H9 (cell line): Measurements from ENCODE around the gene ZNF212. TPM values are rescaled to one million over a fixed set of nuclear protein-coding genes. Genes with fewer than 3 reads are reported as not detected.

Experiments
- DNase-seq: peaks from one replicate; pipeline ENCODE4 v3.0.0-alpha.2; 2017
- H2AFZ ChIP-seq: one replicate; pipeline ENCODE4 v1.6.1; 2013; ENCODE audit warnings: mild to moderate bottlenecking, low read length, control low read depth, moderate library complexity
- H2AK5ac ChIP-seq: 2 replicates; pipeline ENCODE4 v1.6.1; 2013; ENCODE audit warnings: low read length, control low read depth, mixed read lengths; ENCODE audit not compliant: insufficient read length
- H2BK120ac ChIP-seq: one replicate; pipeline ENCODE4 v1.6.1; 2013; ENCODE audit warnings: low read depth, mild to moderate bottlenecking, low read length, control low read depth, inconsistent platforms; ENCODE audit not compliant: poor library complexity, severe bottlenecking
- H2BK12ac ChIP-seq: 2 replicates; pipeline ENCODE4 v1.6.1; 2013; ENCODE audit warnings: low read length, control low read depth, mixed read lengths, low read depth; ENCODE audit not compliant: insufficient read length
- H2BK15ac ChIP-seq: 2 replicates; pipeline ENCODE4 v1.6.1; 2013; ENCODE audit warnings: low read depth, low read length, control low read depth
- H2BK20ac ChIP-seq: one replicate; pipeline ENCODE4 v1.6.1; 2013; ENCODE audit warnings: low read depth, mild to moderate bottlenecking, low read length, control low read depth, inconsistent platforms; ENCODE audit not compliant: poor library complexity, severe bottlenecking
- H2BK5ac ChIP-seq: 2 replicates; pipeline ENCODE4 v1.6.1; 2013; ENCODE audit warnings: low read length, control low read depth, mixed read lengths; ENCODE audit not compliant: insufficient read length
- H3K14ac ChIP-seq: 2 replicates; pipeline ENCODE4 v1.6.1; 2013; ENCODE audit warnings: low read length, control low read depth; ENCODE audit not compliant: insufficient read depth
- H3K18ac ChIP-seq: 2 replicates; pipeline ENCODE4 v1.6.1; 2013; ENCODE audit warnings: low read depth, mild to moderate bottlenecking, mixed read lengths, low read length, control low read depth; ENCODE audit not compliant: insufficient read length
- H3K23ac ChIP-seq: 2 replicates; pipeline ENCODE4 v1.6.1; 2013; ENCODE audit warnings: low read length, control low read depth, mixed read lengths, low read depth; ENCODE audit not compliant: insufficient read length
- H3K23me2 ChIP-seq: 2 replicates; pipeline ENCODE4 v1.6.1; 2013; ENCODE audit warnings: low read depth, mild to moderate bottlenecking, mixed read lengths, low read length, control low read depth; ENCODE audit not compliant: insufficient read length, poor library complexity, severe bottlenecking
- H3K27ac ChIP-seq: 2 replicates; pipeline ENCODE4 v1.5.1; 2013; ENCODE audit warnings: low read length, control low read depth, mixed read lengths, low read depth; ENCODE audit not compliant: insufficient read length
- H3K27me3 ChIP-seq: 2 replicates; pipeline ENCODE4 v1.6.1; 2013; ENCODE audit warnings: low read length, control low read depth, inconsistent platforms; ENCODE audit not compliant: insufficient read depth
- H3K4ac ChIP-seq: 2 replicates; pipeline ENCODE4 v1.6.1; 2013; ENCODE audit warnings: low read depth, mild to moderate bottlenecking, control low read depth, inconsistent platforms, low read length, moderate library complexity
- H3K4me1 ChIP-seq: 2 replicates; pipeline ENCODE4 v1.6.1; 2013; ENCODE audit warnings: low read length, control low read depth, inconsistent platforms; ENCODE audit not compliant: insufficient read depth
- H3K4me2 ChIP-seq: 2 replicates; pipeline ENCODE4 v1.6.1; 2013; ENCODE audit warnings: low read length, control low read depth, mixed read lengths; ENCODE audit not compliant: insufficient read length, insufficient read depth
- H3K56ac ChIP-seq: 2 replicates; pipeline ENCODE4 v1.6.1; 2013; ENCODE audit warnings: low read depth, mild to moderate bottlenecking, mixed read lengths, low read length, control low read depth; ENCODE audit not compliant: insufficient read length
- H3K79me1 ChIP-seq: 2 replicates; pipeline ENCODE4 v1.6.1; 2013; ENCODE audit warnings: low read depth, mild to moderate bottlenecking, moderate library complexity, low read length, control low read depth, inconsistent platforms; ENCODE audit not compliant: insufficient read depth, poor library complexity, severe bottlenecking
- H3K79me2 ChIP-seq: 2 replicates; pipeline ENCODE4 v1.6.1; 2013; ENCODE audit warnings: low read length, control low read depth, inconsistent platforms; ENCODE audit not compliant: insufficient read depth
- H3K9ac ChIP-seq: 2 replicates; pipeline ENCODE4 v1.6.1; 2013; ENCODE audit warnings: low read length, control low read depth, mixed read lengths; ENCODE audit not compliant: insufficient read length; ENCODE audit errors: extremely low read depth
- H3K9me3 ChIP-seq: one replicate; pipeline ENCODE4 v1.6.1; 2013; ENCODE audit warnings: low read depth, low read length, inconsistent platforms; ENCODE audit not compliant: control insufficient read depth
- H3T11ph ChIP-seq: one replicate; pipeline ENCODE4 v1.6.1; 2013; ENCODE audit warnings: mild to moderate bottlenecking, low read length, control low read depth, inconsistent platforms
- H4K20me1 ChIP-seq: one replicate; pipeline ENCODE4 v1.6.1; 2013; ENCODE audit not compliant: control insufficient read depth, insufficient read length, insufficient read depth
- H4K5ac ChIP-seq: 2 replicates; pipeline ENCODE4 v1.6.1; 2013; ENCODE audit warnings: low read depth, mild to moderate bottlenecking, mixed read lengths, low read length, control low read depth; ENCODE audit not compliant: insufficient read length
- H4K8ac ChIP-seq: replicated peaks from 2 replicates; pipeline ENCODE4 v1.6.1; 2013; ENCODE audit warnings: low read length, control low read depth, mixed read lengths, low read depth; ENCODE audit not compliant: insufficient read length
- H4K91ac ChIP-seq: 2 replicates; pipeline ENCODE4 v1.6.1; 2013; ENCODE audit warnings: low read depth, mild to moderate bottlenecking, moderate library complexity, mixed read lengths, low read length, control low read depth; ENCODE audit not compliant: insufficient read length
- H3K27ac Mint-ChIP-seq, 3 experiments: 2 replicates in 2 of 3; 3 replicates in 1 of 3; pipeline ENCODE4 v1.8.0; 2020 to 2021; ENCODE audit warnings: mixed read lengths in 3 of 3, mild to moderate bottlenecking in 1 of 3, moderate library complexity in 1 of 3
- H3K27me3 Mint-ChIP-seq: 2 replicates; pipeline ENCODE4 v1.8.0; 2021; ENCODE audit warnings: low read depth, mild to moderate bottlenecking, moderate library complexity, mixed read lengths
- H3K36me3 Mint-ChIP-seq, 3 experiments: 2 replicates in 2 of 3; 3 replicates in 1 of 3; pipeline ENCODE4 v1.8.0; 2020 to 2021; ENCODE audit warnings: low read depth in 3 of 3, mixed read lengths in 3 of 3; ENCODE audit not compliant: insufficient read depth in 1 of 3
- H3K4me1 Mint-ChIP-seq, 2 experiments: 2 replicates each; pipeline ENCODE4 v1.8.0; 2020; ENCODE audit warnings: mixed read lengths in 2 of 2
- H3K4me3 Mint-ChIP-seq, 2 experiments: 2 replicates in 1 of 2; 3 replicates in 1 of 2; pipeline ENCODE4 v1.8.0; 2020 to 2021; ENCODE audit warnings: mild to moderate bottlenecking in 2 of 2, mixed read lengths in 2 of 2, moderate library complexity in 1 of 2
- H3K9me3 Mint-ChIP-seq, 2 experiments: 2 replicates in 1 of 2; 3 replicates in 1 of 2; pipeline ENCODE4 v1.8.0; 2020; ENCODE audit warnings: mild to moderate bottlenecking in 2 of 2, mixed read lengths in 2 of 2, moderate library complexity in 1 of 2
- CTCF ChIP-seq: fragments of 200-600 bp; sonication (generic); conservative IDR thresholded peaks from 3 replicates; pipeline ENCODE4 v1.8.0; 2021; ENCODE audit warnings: antibody characterized with exemption, mild to moderate bottlenecking
- WGBS: extraction: QIAGEN DNeasy Blood & Tissue Kit; methylation state at CpG from one replicate; pipeline ENCODE4 v1.1.7; 2013; ENCODE audit warnings: missing lambda C conversion rate, low lambda C conversion rate, mixed read lengths; ENCODE audit not compliant: insufficient read length; ENCODE audit errors: extremely low coverage; 5-methylcytosine and 5-hydroxymethylcytosine counted together
- total RNA-seq: library from RNA; stranded (reverse); gene quantifications from 2 replicates; pipeline ENCODE4 v1.2.1, GENCODE V29; 2021

Gene ZNF212
- total RNA-seq, 1 experiment from 2014 or later: 21.1 TPM

- no peak overlapping the region for H4K5ac ChIP-seq
- no peak overlapping the region for H2AFZ ChIP-seq
- H3K23me2 ChIP-seq: no peaks in the 10 kb centered on the region
- H3K9me3 Mint-ChIP-seq: no peaks in the 10 kb centered on the region
- no peak overlapping the region for H3K27ac Mint-ChIP-seq
- H3T11ph ChIP-seq: no peak overlapping the region
- no CpG with 5 or more reads among the region's 2 CpGs for WGBS
- no peak overlapping the region for H2BK5ac ChIP-seq
- no peaks in the 10 kb centered on the region for H3K79me1 ChIP-seq
- H2BK120ac ChIP-seq: no peak overlapping the region
- H2BK15ac ChIP-seq: no peak overlapping the region
- H2BK12ac ChIP-seq: no peak overlapping the region
- H3K4me1 ChIP-seq: no peaks in the 10 kb centered on the region
- no peak for TF ChIP-seq CTCF
- H3K18ac ChIP-seq: no peak overlapping the region
- H2AK5ac ChIP-seq: no peak overlapping the region
- no peak overlapping the region for H3K4ac ChIP-seq
- H4K20me1 ChIP-seq: no peaks in the 10 kb centered on the region
- no peak overlapping the region for H3K9ac ChIP-seq
- H4K8ac ChIP-seq: no peak overlapping the region
- H3K56ac ChIP-seq: no peak overlapping the region
- no peak overlapping the region for H2BK20ac ChIP-seq
- H3K27ac ChIP-seq: no peak overlapping the region
- no peak overlapping the region for H3K14ac ChIP-seq
- H3K23ac ChIP-seq: no peak overlapping the region
- no peak overlapping the region for H3K4me3 Mint-ChIP-seq
- no peak overlapping the region for H4K91ac ChIP-seq
- H3K36me3 Mint-ChIP-seq: peaks cover 51 to 95% (median 82%) of the 10 kb centered on the region in 3 experiments
- peaks cover 18 to 19% of the 10 kb centered on the region in 2 experiments for H3K4me1 Mint-ChIP-seq
- DNase-seq: no peak
- no peaks in the 10 kb centered on the region for H3K9me3 ChIP-seq
- no peak overlapping the region for H3K4me2 ChIP-seq
- H3K27me3 Mint-ChIP-seq: no peaks in the 10 kb centered on the region
- H3K79me2 ChIP-seq: no peaks in the 10 kb centered on the region; the same call in 1 of the 2 replicates
- no peaks in the 10 kb centered on the region for H3K27me3 ChIP-seq
Measured at GRCh38 chr7:149216402-149216801, 23.0 kb upstream of the ZNF212 start.
